SK-N-SH (cell line): ENCODE results near the gene PPP2R5C.

Experiments used
- CHD2 ChIP-seq: fragments of 150-350 bp; IDR thresholded peaks from 2 replicates; pipeline ENCODE4 v1.6.1; 2018; ENCODE audit warnings: low read length; ENCODE audit not compliant: partially characterized antibody
- CTCF ChIP-seq: fragments of 200-600 bp; sonication (generic); IDR thresholded peaks from 2 replicates; pipeline ENCODE4 v1.6.1; 2017; ENCODE audit warnings: antibody characterized with exemption, mild to moderate bottlenecking, moderate library complexity
- ELF1 ChIP-seq: IDR thresholded peaks from 2 replicates; pipeline ENCODE4 v1.4.0; 2012
- EP300 ChIP-seq, 2 experiments: IDR thresholded peaks; 2 replicates each; pipeline versions ENCODE4 v1.4.0 to v1.6.1; 2012; ENCODE audit warnings: borderline replicate concordance in 1 of 2, low read depth in 1 of 2, low read length in 1 of 2
- EZH2phosphoT487 ChIP-seq: fragments of 200-600 bp; sonication (generic); IDR thresholded peaks from 2 replicates; pipeline ENCODE4 v1.6.1; 2017; ENCODE audit warnings: low read depth, mixed run types, mild to moderate bottlenecking, antibody characterized with exemption, moderate library complexity, borderline replicate concordance
- MAX ChIP-seq: IDR thresholded peaks from 2 replicates; pipeline ENCODE4 v1.4.0; 2012; ENCODE audit warnings: low read depth
- MEF2A ChIP-seq: IDR thresholded peaks from 2 replicates; pipeline ENCODE4 v1.4.0; 2012; ENCODE audit warnings: low read depth, borderline replicate concordance
- POLR2AphosphoS5 ChIP-seq: IDR thresholded peaks from 2 replicates; pipeline ENCODE4 v1.6.1; 2012; ENCODE audit warnings: low read depth, low read length
- RFX5 ChIP-seq: IDR thresholded peaks from 2 replicates; pipeline ENCODE4 v1.6.1; 2012; ENCODE audit warnings: mild to moderate bottlenecking, improper control_type of control experiment, low read length
- RXRA ChIP-seq: IDR thresholded peaks from 2 replicates; pipeline ENCODE4 v1.4.0; 2012; ENCODE audit warnings: low read depth, mild to moderate bottlenecking, borderline replicate concordance
- SIN3A ChIP-seq: IDR thresholded peaks from 2 replicates; pipeline ENCODE4 v1.6.1; 2012; ENCODE audit warnings: low read depth, mild to moderate bottlenecking, low read length, moderate library complexity, borderline replicate concordance
- USF2 ChIP-seq: fragments of 150-350 bp; IDR thresholded peaks from 2 replicates; pipeline ENCODE4 v1.6.1; 2017; ENCODE audit warnings: antibody characterized with exemption, low read length, low read depth, borderline replicate concordance

GRCh38 chr14:101905614-101906013 is 144.1 kb downstream of the PPP2R5C start:
- no peak for TF ChIP-seq RXRA
- no peak for TF ChIP-seq USF2
- TF ChIP-seq EP300 (IDR thresholded peaks at IDR 0.05; ENCODE audit: borderline replicate concordance in 1 of 2, low read depth in 1 of 2, low read length in 1 of 2): no peak
- TF ChIP-seq CTCF: no peak
- TF ChIP-seq SIN3A: no peak
- no peak for TF ChIP-seq CHD2
- no peak for TF ChIP-seq MAX
- no peak for TF ChIP-seq RFX5
- no peak for TF ChIP-seq POLR2AphosphoS5
- TF ChIP-seq ELF1: no peak
- TF ChIP-seq EZH2phosphoT487: no peak
- no peak for TF ChIP-seq MEF2A
